Lung (tissue), 12 donors: ENCODE measurements around the gene SERTAD1. TPM values are rescaled to one million over a fixed set of nuclear protein-coding genes. Genes with fewer than 3 reads are reported as not detected.
"Not testable (repeated sequence)": the region's sequence is repeated elsewhere in the genome, so short reads cannot be mapped to it uniquely, and the experiment has no call there.

Experiments
- ATAC-seq: fragments of 200-7000 bp; cut with Tn5 transposase; one replicate; pipeline ENCODE4 v1.9.1; 2020; ENCODE audit warnings: moderate number of reproducible peaks; ENCODE audit not compliant: insufficient read depth, low FRiP score
- DNase-seq, 3 donors: peaks; one replicate each; pipeline ENCODE4 v3.0.0-alpha.2; 2013 to 2017
- H3K27ac ChIP-seq, 2 donors: one replicate each; pipeline ENCODE4 v1.5.1; 2013; ENCODE audit warnings: mild to moderate bottlenecking in 2 of 2, moderate library complexity in 2 of 2, control low read depth in 1 of 2, inconsistent platforms in 1 of 2, low read depth in 1 of 2, low read length in 1 of 2
- H3K27me3 ChIP-seq, 3 donors: one replicate each; pipeline ENCODE4 v1.5.1; 2013; ENCODE audit warnings: low read length in 2 of 3; ENCODE audit not compliant: control insufficient read depth in 3 of 3, insufficient read depth in 3 of 3
- H3K36me3 ChIP-seq, 4 donors: one replicate each; pipeline ENCODE4 v1.5.1; 2013; ENCODE audit warnings: low read length in 4 of 4, mild to moderate bottlenecking in 1 of 4, moderate library complexity in 1 of 4; ENCODE audit not compliant: control insufficient read depth in 4 of 4, insufficient read depth in 4 of 4
- H3K4me1 ChIP-seq, 5 donors: one replicate each; pipeline ENCODE4 v1.5.1; 2013; ENCODE audit warnings: low read length in 5 of 5, mild to moderate bottlenecking in 2 of 5, moderate library complexity in 1 of 5; ENCODE audit not compliant: control insufficient read depth in 5 of 5, insufficient read depth in 5 of 5
- H3K4me3 ChIP-seq: one replicate; pipeline ENCODE4 v1.5.1; 2013; ENCODE audit warnings: mild to moderate bottlenecking, control low read depth, moderate library complexity
- H3K9ac ChIP-seq, 2 donors: one replicate each; pipeline ENCODE4 v1.5.1; 2013; ENCODE audit warnings: low read length in 2 of 2, control low read depth in 1 of 2; ENCODE audit not compliant: insufficient read depth in 1 of 2
- H3K9me3 ChIP-seq, 4 donors: one replicate each; pipeline ENCODE4 v1.5.1; 2013; ENCODE audit warnings: low read length in 3 of 4, mild to moderate bottlenecking in 1 of 4, moderate library complexity in 1 of 4; ENCODE audit not compliant: control insufficient read depth in 4 of 4, insufficient read depth in 3 of 4
- CTCF ChIP-seq: IDR thresholded peaks from 2 replicates; pipeline ENCODE4 v1.5.1; 2012; ENCODE audit warnings: mild to moderate bottlenecking; ENCODE audit errors: control extremely low read depth, extremely low read depth
- WGBS, 2 donors: extraction: QIAGEN DNeasy Blood & Tissue Kit; methylation state at CpG; one replicate each; pipeline ENCODE4 v1.1.7; 2013; 5-methylcytosine and 5-hydroxymethylcytosine counted together
- polyA plus RNA-seq, 2 donors: library from polyadenylated mRNA; stranded (reverse); fragments of 200-250 nt; gene quantifications; one replicate each; pipeline ENCODE4 v1.2.1, GENCODE V29; 2013
- total RNA-seq, 2 donors: library from RNA; depleted of rRNA in 1 of 2; stranded (reverse); fragments of >200 nt in 1 of 2; gene quantifications; one replicate each; pipeline ENCODE4 v1.2.1, GENCODE V29; 2014 to 2021
- donor health status: control.
- donor health status: control.
- donor health status: Bipolar disorder and iron deficiency.
- donor health status: healthy.
- donor health status: DM: yes; HTN: yes; CAD: no.

SERTAD1 gene
- total and polyA plus RNA-seq, 4 donors, result 10.8 to 37.9 (median 24.2) TPM

- Histone ChIP-seq H3K9ac (peak overlapping the region in 1 of 2 donors; percentile 43), H3K36me3 (no peaks in the 10 kb centered on the region), H3K4me1 (peaks cover 5 to 19% (median 14%) of the 10 kb centered on the region in 5 donors), H3K4me3 (peak overlapping the region; percentile 69), H3K27me3 (peaks cover 4 to 19% (median 12%) of the 10 kb centered on the region in 3 donors), H3K9me3 (no peaks in the 10 kb centered on the region), H3K27ac (peak overlapping the region; percentile 82 to 91)
- DNase-seq (peak; percentile 86 to 87 (median 87)), ATAC-seq (peak; percentile 9)
- peak; percentile 70 for TF ChIP-seq CTCF
- 21 to 22% methylated on average over 11 of the region's 11 CpGs for WGBS, 2 donors
Observed at GRCh38 chr19:40464059-40465024, 38.5 kb upstream of the SERTAD1 start.

- Histone ChIP-seq H3K27me3 (peaks cover 4 to 19% (median 12%) of the 10 kb centered on the region in 3 donors), H3K27ac (peak overlapping the region in 1 of 2 donors; percentile 59), H3K4me1 (peaks cover 5 to 19% (median 14%) of the 10 kb centered on the region in 5 donors)
- H3K4me3 ChIP-seq, ATAC-seq, H3K9me3 ChIP-seq, DNase-seq, H3K36me3 ChIP-seq, H3K9ac ChIP-seq: not testable (repeated sequence)
- WGBS, 2 donors, result 60 to 65% methylated on average over 12 of the region's 12 CpGs
Observed at GRCh38 chr19:40463587-40464037, 37.8 kb upstream of the SERTAD1 start.

- Histone ChIP-seq H3K36me3 (peaks cover 0 to 8% (median 0%) of the 10 kb centered on the region in 4 donors), H3K27ac (peak overlapping the region in 1 of 2 donors; percentile 67), H3K4me3 (no peak overlapping the region), H3K4me1 (peaks cover 5 to 18% (median 10%) of the 10 kb centered on the region in 5 donors), H3K9ac (no peak overlapping the region), H3K27me3 (peaks cover 0 to 7% (median 5%) of the 10 kb centered on the region in 3 donors), H3K9me3 (no peaks in the 10 kb centered on the region)
- DNase-seq (no peak), ATAC-seq (no peak)
- 42 to 63% methylated on average over 7 of the region's 7 CpGs for WGBS, 2 donors
- TF ChIP-seq CTCF, result no peak
Observed at GRCh38 chr19:40461669-40462221, 36.0 kb upstream of the SERTAD1 start.

- Histone ChIP-seq H3K4me3 (no peak overlapping the region), H3K4me1 (peaks cover 0 to 8% (median 5%) of the 10 kb centered on the region in 5 donors), H3K9me3 (no peaks in the 10 kb centered on the region), H3K9ac (no peak overlapping the region), H3K36me3 (peaks cover 0 to 10% (median 0%) of the 10 kb centered on the region in 4 donors), H3K27me3 (no peaks in the 10 kb centered on the region), H3K27ac (no peak overlapping the region)
- no peak for ATAC-seq
- no peak for DNase-seq
- no peak for TF ChIP-seq CTCF
- WGBS, 2 donors, result 90 to 97% methylated on average over 3 of the region's 3 CpGs
Observed at GRCh38 chr19:40460185-40460584, 34.4 kb upstream of the SERTAD1 start.
